Neuronal stem cell (in vitro differentiated cells): ENCODE results near the gene FNDC8.

Experiments used
- DNase-seq: peaks from one replicate; pipeline ENCODE4 v3.0.0-alpha.2; 2013; ENCODE audit warnings: low spot score
- H2AFZ ChIP-seq: one replicate; pipeline ENCODE4 v1.6.1; 2013; ENCODE audit warnings: mild to moderate bottlenecking, low read length, inconsistent platforms
- H2AK5ac ChIP-seq: 2 replicates; pipeline ENCODE4 v1.6.1; 2013; ENCODE audit warnings: low read depth, mild to moderate bottlenecking, inconsistent platforms, low read length, moderate library complexity, mixed read lengths
- H2BK120ac ChIP-seq: 2 replicates; pipeline ENCODE4 v1.6.1; 2013; ENCODE audit warnings: low read depth, mild to moderate bottlenecking, inconsistent platforms, low read length, moderate library complexity, mixed read lengths
- H2BK12ac ChIP-seq: one replicate; pipeline ENCODE4 v1.6.1; 2013; ENCODE audit warnings: low read length, inconsistent platforms
- H2BK15ac ChIP-seq: 2 replicates; pipeline ENCODE4 v1.6.1; 2013; ENCODE audit warnings: mild to moderate bottlenecking, low read length, inconsistent platforms, mixed read lengths
- H2BK5ac ChIP-seq: one replicate; pipeline ENCODE4 v1.6.1; 2013; ENCODE audit warnings: inconsistent platforms, mild to moderate bottlenecking, low read length, moderate library complexity
- H3K14ac ChIP-seq: one replicate; pipeline ENCODE4 v1.6.1; 2013; ENCODE audit warnings: low read length, inconsistent platforms
- H3K18ac ChIP-seq: 2 replicates; pipeline ENCODE4 v1.6.1; 2013; ENCODE audit warnings: low read length, inconsistent platforms
- H3K23ac ChIP-seq: 2 replicates; pipeline ENCODE4 v1.6.1; 2013; ENCODE audit warnings: low read depth, mild to moderate bottlenecking, mixed read lengths, low read length, inconsistent platforms; ENCODE audit not compliant: poor library complexity
- H3K27ac ChIP-seq: replicated peaks from 3 replicates; pipeline ENCODE4 v1.5.1; 2013; ENCODE audit warnings: low read length, inconsistent platforms
- H3K27me3 ChIP-seq, 3 experiments: 2 replicates each; pipeline ENCODE4 v1.6.1; 2013; ENCODE audit warnings: low read length in 3 of 3, mild to moderate bottlenecking in 2 of 3, inconsistent platforms in 1 of 3, low read depth in 1 of 3, mixed read lengths in 1 of 3, moderate library complexity in 1 of 3; ENCODE audit not compliant: control insufficient read depth in 3 of 3, insufficient read depth in 3 of 3
- H3K36me3 ChIP-seq, 2 donors: replicated peaks in 1 of 2; 2 replicates each; pipeline ENCODE4 v1.6.1; 2013; ENCODE audit warnings: low read length in 2 of 2; ENCODE audit not compliant: control insufficient read depth in 2 of 2, insufficient read depth in 2 of 2
- H3K4ac ChIP-seq: 2 replicates; pipeline ENCODE4 v1.6.1; 2013; ENCODE audit warnings: inconsistent platforms, mild to moderate bottlenecking, low read length, moderate library complexity
- H3K4me1 ChIP-seq, 2 donors: 1 replicate in 1 of 2; 2 replicates in 1 of 2; pipeline ENCODE4 v1.6.1; 2013; ENCODE audit warnings: low read length in 2 of 2, low read depth in 1 of 2; ENCODE audit not compliant: control insufficient read depth in 2 of 2, insufficient read depth in 1 of 2
- H3K4me2 ChIP-seq: one replicate; pipeline ENCODE4 v1.6.1; 2013; ENCODE audit warnings: mild to moderate bottlenecking, low read length, inconsistent platforms; ENCODE audit not compliant: insufficient read depth, poor library complexity, severe bottlenecking
- H3K4me3 ChIP-seq, 2 donors: 2 replicates each; pipeline ENCODE4 v1.5.1; 2013; ENCODE audit warnings: low read length in 2 of 2, mild to moderate bottlenecking in 2 of 2, inconsistent platforms in 1 of 2, moderate library complexity in 1 of 2
- H3K79me1 ChIP-seq: one replicate; pipeline ENCODE4 v1.6.1; 2013; ENCODE audit warnings: low read depth, mild to moderate bottlenecking, inconsistent platforms, low read length, moderate library complexity
- H3K9ac ChIP-seq: one replicate; pipeline ENCODE4 v1.6.1; 2013; ENCODE audit warnings: mild to moderate bottlenecking, low read depth, low read length, inconsistent platforms; ENCODE audit not compliant: poor library complexity
- H3K9me3 ChIP-seq, 2 donors: replicated peaks in 1 of 2; 2 replicates each; pipeline versions ENCODE3 to v1.6.1; 2013; ENCODE audit warnings: low read length in 2 of 2, mild to moderate bottlenecking in 2 of 2, inconsistent platforms in 1 of 2, low read depth in 1 of 2, mixed read lengths in 1 of 2, moderate library complexity in 1 of 2; ENCODE audit not compliant: control insufficient read depth in 2 of 2, insufficient read depth in 1 of 2
- H4K8ac ChIP-seq: one replicate; pipeline ENCODE4 v1.6.1; 2013; ENCODE audit warnings: low read depth, mild to moderate bottlenecking, inconsistent platforms, low read length, moderate library complexity
- H4K91ac ChIP-seq: one replicate; pipeline ENCODE4 v1.6.1; 2013; ENCODE audit warnings: low read length, low read depth, mild to moderate bottlenecking, inconsistent platforms; ENCODE audit not compliant: poor library complexity
- WGBS, 2 donors: extraction: QIAGEN DNeasy Blood & Tissue Kit; methylation state at CpG; one replicate each; pipeline ENCODE4 v1.1.7; 2013; ENCODE audit warnings: missing lambda C conversion rate in 2 of 2, mixed read lengths in 1 of 2; ENCODE audit not compliant: insufficient read length in 2 of 2, insufficient replicate concordance in 1 of 2; ENCODE audit errors: extremely low coverage in 2 of 2; 5-methylcytosine and 5-hydroxymethylcytosine counted together

The FNDC8 gene

DNA sequence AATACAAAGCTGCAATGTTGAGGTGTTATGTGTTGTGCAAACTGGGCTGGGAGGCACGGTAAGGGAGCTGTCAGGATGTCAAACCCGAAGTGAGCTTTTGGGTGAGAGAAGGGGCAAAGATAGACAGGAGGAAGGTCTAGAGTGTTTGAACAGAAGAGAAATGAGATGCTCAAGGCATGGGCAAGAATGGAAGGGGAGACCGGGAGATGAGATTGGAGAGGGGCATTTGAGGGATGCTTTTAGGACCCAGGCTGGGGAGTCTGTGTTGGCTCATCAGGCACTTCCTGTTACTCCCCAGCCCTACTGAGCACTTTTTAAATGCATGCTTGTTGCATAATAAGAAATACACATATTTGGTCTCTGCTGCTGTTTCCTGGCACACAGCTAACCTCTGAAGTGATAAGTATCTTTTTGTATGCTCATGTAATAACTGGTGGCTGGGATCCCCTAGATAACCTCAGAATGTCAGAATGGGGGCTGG lies 39.9 kb downstream of the FNDC8 start:
- Histone ChIP-seq H2AFZ (no peak overlapping the region), H3K4ac (no peak overlapping the region), H3K18ac (no peak overlapping the region), H3K27ac (no peak overlapping the region), H2AK5ac (no peak overlapping the region), H3K9ac (no peak overlapping the region), H2BK120ac (no peak overlapping the region), H3K4me3 (no peak overlapping the region), H2BK12ac (no peak overlapping the region), H2BK15ac (no peak overlapping the region), H3K4me1 (no peaks in the 10 kb centered on the region), H3K9me3 (no peaks in the 10 kb centered on the region), H4K8ac (no peak overlapping the region), H3K79me1 (no peaks in the 10 kb centered on the region), H3K4me2 (no peak overlapping the region), H3K14ac (no peak overlapping the region), H3K36me3 (no peaks in the 10 kb centered on the region), H3K23ac (no peak overlapping the region), H4K91ac (no peak overlapping the region), H2BK5ac (no peak overlapping the region), H3K27me3 (peaks cover 0 to 30% (median 0%) of the 10 kb centered on the region in 3 experiments)
- WGBS, 2 donors = no CpG with 5 or more reads among the region's 3 CpGs
- DNase-seq = no peak

DNA sequence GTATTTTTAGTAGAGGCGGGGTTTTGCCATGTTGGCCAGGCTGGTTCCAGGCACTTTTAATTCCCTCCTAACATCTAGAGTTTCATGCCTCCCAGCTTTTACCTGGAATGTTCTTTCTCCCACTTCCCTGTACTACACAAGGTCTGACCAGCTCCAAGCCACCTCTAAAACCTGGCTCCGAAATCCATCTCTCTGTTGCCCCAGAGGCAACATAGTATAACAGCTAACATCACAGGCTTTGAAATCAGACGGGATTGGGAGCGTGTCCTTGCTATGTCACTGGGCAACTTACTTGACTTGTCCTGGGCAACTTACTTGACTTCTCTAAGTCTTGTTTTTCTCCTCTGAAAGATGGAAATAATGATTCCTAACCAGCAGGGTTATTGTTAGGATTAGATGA lies 41.3 kb downstream of the FNDC8 start:
- Histone ChIP-seq H3K4me3 (no peak overlapping the region), H3K27ac (no peak overlapping the region), H3K9ac (no peak overlapping the region), H3K18ac (no peak overlapping the region), H3K79me1 (no peaks in the 10 kb centered on the region), H3K4me2 (no peak overlapping the region), H3K9me3 (no peaks in the 10 kb centered on the region), H3K27me3 (peaks cover 0 to 30% (median 0%) of the 10 kb centered on the region in 3 experiments), H2BK15ac (no peak overlapping the region), H2AK5ac (no peak overlapping the region), H3K23ac (no peak overlapping the region), H4K8ac (no peak overlapping the region), H2BK120ac (no peak overlapping the region), H3K36me3 (no peaks in the 10 kb centered on the region), H2BK12ac (no peak overlapping the region), H3K4me1 (no peaks in the 10 kb centered on the region), H3K4ac (no peak overlapping the region), H2AFZ (no peak overlapping the region), H3K14ac (no peak overlapping the region), H4K91ac (no peak overlapping the region), H2BK5ac (no peak overlapping the region)
- no CpG with 5 or more reads among the region's 4 CpGs for WGBS, 2 donors
- DNase-seq = no peak

DNA sequence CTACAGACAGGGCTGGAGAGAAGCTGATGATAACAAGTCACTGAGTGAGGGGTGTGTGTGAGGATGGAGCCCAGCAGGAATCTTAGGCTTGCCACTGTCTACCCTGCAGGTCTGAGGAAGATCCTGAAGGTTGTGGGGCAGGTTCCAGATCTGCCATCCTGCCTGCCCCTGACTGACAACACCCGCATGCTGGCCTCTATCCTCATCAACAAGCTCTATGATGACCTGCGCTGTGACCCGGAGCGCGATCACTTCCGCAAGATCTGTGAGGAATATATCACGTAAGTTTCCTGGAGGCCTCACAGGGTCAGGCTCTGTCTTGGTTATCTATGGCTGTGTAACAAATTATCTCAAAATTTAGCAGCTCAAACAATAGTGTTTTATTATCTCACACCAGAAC lies 42.5 kb downstream of the FNDC8 start:
- H4K8ac ChIP-seq = no peak overlapping the region
- no peak overlapping the region for H2BK120ac ChIP-seq
- H3K79me1 ChIP-seq = no peaks in the 10 kb centered on the region
- H3K27me3 ChIP-seq = peaks cover 0 to 30% (median 0%) of the 10 kb centered on the region in 3 experiments
- no peak overlapping the region for H3K4ac ChIP-seq
- H4K91ac ChIP-seq = no peak overlapping the region
- H3K23ac ChIP-seq = no peak overlapping the region
- H3K27ac ChIP-seq = no peak overlapping the region
- H2BK5ac ChIP-seq = no peak overlapping the region
- no peak overlapping the region for H3K18ac ChIP-seq
- no peaks in the 10 kb centered on the region for H3K9me3 ChIP-seq
- no CpG with 5 or more reads among the region's 7 CpGs for WGBS, 2 donors
- H2AFZ ChIP-seq = no peak overlapping the region
- no peak overlapping the region for H2BK12ac ChIP-seq
- no peak overlapping the region for H3K4me2 ChIP-seq
- H3K4me3 ChIP-seq = no peak overlapping the region
- no peak overlapping the region for H2BK15ac ChIP-seq
- H3K14ac ChIP-seq = no peak overlapping the region
- no peak overlapping the region for H2AK5ac ChIP-seq
- no peaks in the 10 kb centered on the region for H3K4me1 ChIP-seq
- no peak overlapping the region for H3K9ac ChIP-seq
- no peaks in the 10 kb centered on the region for H3K36me3 ChIP-seq
- DNase-seq = no peak

DNA sequence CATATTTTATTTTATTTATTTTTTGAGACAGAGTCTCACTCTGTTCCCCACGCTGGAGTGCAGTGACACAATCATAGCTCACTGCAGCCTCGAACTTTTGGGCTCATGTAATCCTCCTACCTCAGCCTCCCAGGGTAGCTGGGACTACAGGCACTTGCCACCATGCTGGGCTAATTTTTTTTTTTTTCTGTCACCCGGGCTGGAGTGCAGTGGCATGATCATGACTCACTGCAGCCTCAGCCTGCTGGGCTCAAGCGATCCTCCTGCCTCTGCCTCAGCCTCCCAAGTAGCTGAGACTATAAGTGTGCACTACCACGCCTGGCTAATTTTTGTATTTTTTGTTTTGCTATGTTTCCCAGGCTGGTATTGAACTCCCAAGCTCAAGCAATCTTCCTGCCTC lies 43.3 kb downstream of the FNDC8 start:
- Histone ChIP-seq H3K4ac (no peak overlapping the region), H3K9me3 (no peaks in the 10 kb centered on the region), H2AFZ (no peak overlapping the region), H3K4me2 (no peak overlapping the region), H3K9ac (no peak overlapping the region), H4K91ac (no peak overlapping the region), H2AK5ac (no peak overlapping the region), H3K36me3 (no peaks in the 10 kb centered on the region), H2BK15ac (no peak overlapping the region), H3K14ac (no peak overlapping the region), H3K79me1 (no peaks in the 10 kb centered on the region), H3K18ac (no peak overlapping the region), H3K4me1 (no peaks in the 10 kb centered on the region), H3K27ac (no peak overlapping the region), H2BK12ac (no peak overlapping the region), H2BK5ac (no peak overlapping the region), H2BK120ac (no peak overlapping the region), H3K27me3 (peaks cover 0 to 22% (median 0%) of the 10 kb centered on the region in 3 experiments), H4K8ac (no peak overlapping the region), H3K23ac (no peak overlapping the region), H3K4me3 (no peak overlapping the region)
- DNase-seq = no peak
- no CpG with 5 or more reads among the region's 5 CpGs for WGBS, 2 donors
